Measurements from ENCODE around the gene COL6A2.

- TF ChIP-seq RAD21 (IDR thresholded peaks at IDR 0.05; ENCODE audit: low read length) (no peak), CHD1 (IDR thresholded peaks at IDR 0.05; ENCODE audit: low read depth, low read length) (no peak), CTCF (conservative IDR thresholded peaks at IDR 0.05; ENCODE audit: low read depth, low read length) (no peak), POLR2A (IDR thresholded peaks at IDR 0.05; ENCODE audit: low read depth, low read length) (no peak), NFE2L2 (IDR thresholded peaks at IDR 0.05; ENCODE audit: low read depth, low read length) (no peak), MAFK (IDR thresholded peaks at IDR 0.05; ENCODE audit: low read depth, low read length) (no peak), RCOR1 (IDR thresholded peaks at IDR 0.05; ENCODE audit: insufficient replicate concordance, low read length) (no peak), USF2 (IDR thresholded peaks at IDR 0.05; ENCODE audit: low read depth, low read length) (no peak)
Observed at GRCh38 chr21:46117586-46118315, 19.8 kb downstream of the COL6A2 start.
